A673 (cell line): ENCODE measurements around the gene TEX22. TPM values are rescaled to one million over a fixed set of nuclear protein-coding genes. Genes with fewer than 3 reads are reported as not detected.
A peak's percentile ranks its signal among the peaks of the same experiment; 100 is the strongest.

Experiments
- BruUV-seq: library from RNA; stranded (reverse); fragments of 400-500 nt; replicated peaks from 2 replicates; lab custom pipeline; 2021; lab: Mats Ljungman, UMichigan
- CTCF ChIA-PET: fragments of 300-600 bp; sonication (Branson Sonifier 250); formaldehyde crosslinking; loops from one replicate; lab custom pipeline; 2022; ENCODE audit warnings: antibody characterized with exemption; lab: Charles Lee
- POLR2A ChIA-PET: fragments of 300-600 bp; sonication (Branson Sonifier 250); formaldehyde crosslinking; loops from one replicate; lab custom pipeline; 2022; ENCODE audit warnings: antibody characterized with exemption; ENCODE audit not compliant: low non-redundant PET; lab: Charles Lee
- DNase-seq: peaks from one replicate; pipeline ENCODE4 v3.0.0-alpha.2; 2015; ENCODE audit warnings: low spot score
- H3K27ac ChIP-seq: fragments of 200-600 bp; sonication (generic); 2 replicates; pipeline ENCODE4 v1.5.1; 2016; ENCODE audit warnings: mixed run types, low read depth, mild to moderate bottlenecking, mixed read lengths, antibody characterized with exemption, low read length; ENCODE audit not compliant: poor library complexity, severe bottlenecking
- H3K27me3 ChIP-seq: fragments of 200-600 bp; sonication (generic); replicated peaks from 2 replicates; pipeline ENCODE4 v1.6.1; 2017; ENCODE audit warnings: mixed run types, low read depth, mild to moderate bottlenecking, mixed read lengths, antibody characterized with exemption, low read length; ENCODE audit not compliant: insufficient read depth, poor library complexity
- H3K36me3 ChIP-seq: fragments of 200-600 bp; sonication (generic); 2 replicates; pipeline ENCODE4 v1.6.1; 2016; ENCODE audit warnings: mixed run types, mild to moderate bottlenecking, mixed read lengths, antibody characterized with exemption, low read length; ENCODE audit not compliant: insufficient read depth, poor library complexity, severe bottlenecking
- H3K4me1 ChIP-seq: fragments of 200-600 bp; sonication (generic); 2 replicates; pipeline ENCODE4 v1.6.1; 2017; ENCODE audit warnings: mixed run types, mild to moderate bottlenecking, mixed read lengths, antibody characterized with exemption, low read length; ENCODE audit not compliant: insufficient read depth, poor library complexity, severe bottlenecking
- H3K4me3 ChIP-seq: fragments of 200-600 bp; sonication (generic); 2 replicates; pipeline ENCODE4 v1.5.1; 2016; ENCODE audit warnings: low read depth, mixed run types, mild to moderate bottlenecking, mixed read lengths, low read length; ENCODE audit not compliant: poor library complexity, severe bottlenecking
- H3K9me3 ChIP-seq: fragments of 200-600 bp; sonication (generic); 2 replicates; pipeline ENCODE4 v1.6.1; 2016; ENCODE audit warnings: mixed run types, low read depth, mild to moderate bottlenecking, mixed read lengths, antibody characterized with exemption, low read length; ENCODE audit not compliant: poor library complexity, severe bottlenecking
- EZH2 ChIP-seq: fragments of 200-600 bp; sonication (generic); IDR thresholded peaks from 2 replicates; pipeline ENCODE4 v1.6.1; 2017; ENCODE audit warnings: borderline replicate concordance, low read depth, mild to moderate bottlenecking, mixed read lengths, antibody characterized with exemption, low read length; ENCODE audit not compliant: poor library complexity, severe bottlenecking
- intact Hi-C: fragments of 100-400 bp; cut with micrococcal nuclease; formaldehyde crosslinking; loops from one replicate; pipeline ENCODE4 v1.10.0; 2022; ENCODE audit not compliant: unreplicated experiment
- total RNA-seq: library from RNA; stranded (reverse); gene quantifications from 2 replicates; pipeline ENCODE4 v1.2.3, GENCODE V29; 2021
- TF ChIP-seq, protein P1 (sequence below): fragments of 300-800, 200-600 bp; sonication (generic); conservative IDR thresholded peaks from 2 replicates; pipeline ENCODE4 v1.5.1; 2017; ENCODE audit warnings: low read depth, mild to moderate bottlenecking, antibody characterized with exemption, low read length, moderate library complexity, mixed read lengths

TEX22 gene
- total RNA-seq, 1 experiment from 2014 or later, result 2.7 TPM

GRCh38 chr14:105455766-105456660 lies 57.7 kb downstream of the TEX22 start:
- TF ChIP-seq, protein P1, sequence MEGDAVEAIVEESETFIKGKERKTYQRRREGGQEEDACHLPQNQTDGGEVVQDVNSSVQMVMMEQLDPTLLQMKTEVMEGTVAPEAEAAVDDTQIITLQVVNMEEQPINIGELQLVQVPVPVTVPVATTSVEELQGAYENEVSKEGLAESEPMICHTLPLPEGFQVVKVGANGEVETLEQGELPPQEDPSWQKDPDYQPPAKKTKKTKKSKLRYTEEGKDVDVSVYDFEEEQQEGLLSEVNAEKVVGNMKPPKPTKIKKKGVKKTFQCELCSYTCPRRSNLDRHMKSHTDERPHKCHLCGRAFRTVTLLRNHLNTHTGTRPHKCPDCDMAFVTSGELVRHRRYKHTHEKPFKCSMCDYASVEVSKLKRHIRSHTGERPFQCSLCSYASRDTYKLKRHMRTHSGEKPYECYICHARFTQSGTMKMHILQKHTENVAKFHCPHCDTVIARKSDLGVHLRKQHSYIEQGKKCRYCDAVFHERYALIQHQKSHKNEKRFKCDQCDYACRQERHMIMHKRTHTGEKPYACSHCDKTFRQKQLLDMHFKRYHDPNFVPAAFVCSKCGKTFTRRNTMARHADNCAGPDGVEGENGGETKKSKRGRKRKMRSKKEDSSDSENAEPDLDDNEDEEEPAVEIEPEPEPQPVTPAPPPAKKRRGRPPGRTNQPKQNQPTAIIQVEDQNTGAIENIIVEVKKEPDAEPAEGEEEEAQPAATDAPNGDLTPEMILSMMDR, result no peak
- no peak for TF ChIP-seq EZH2
- no TSS peak for BruUV-seq

DNA sequence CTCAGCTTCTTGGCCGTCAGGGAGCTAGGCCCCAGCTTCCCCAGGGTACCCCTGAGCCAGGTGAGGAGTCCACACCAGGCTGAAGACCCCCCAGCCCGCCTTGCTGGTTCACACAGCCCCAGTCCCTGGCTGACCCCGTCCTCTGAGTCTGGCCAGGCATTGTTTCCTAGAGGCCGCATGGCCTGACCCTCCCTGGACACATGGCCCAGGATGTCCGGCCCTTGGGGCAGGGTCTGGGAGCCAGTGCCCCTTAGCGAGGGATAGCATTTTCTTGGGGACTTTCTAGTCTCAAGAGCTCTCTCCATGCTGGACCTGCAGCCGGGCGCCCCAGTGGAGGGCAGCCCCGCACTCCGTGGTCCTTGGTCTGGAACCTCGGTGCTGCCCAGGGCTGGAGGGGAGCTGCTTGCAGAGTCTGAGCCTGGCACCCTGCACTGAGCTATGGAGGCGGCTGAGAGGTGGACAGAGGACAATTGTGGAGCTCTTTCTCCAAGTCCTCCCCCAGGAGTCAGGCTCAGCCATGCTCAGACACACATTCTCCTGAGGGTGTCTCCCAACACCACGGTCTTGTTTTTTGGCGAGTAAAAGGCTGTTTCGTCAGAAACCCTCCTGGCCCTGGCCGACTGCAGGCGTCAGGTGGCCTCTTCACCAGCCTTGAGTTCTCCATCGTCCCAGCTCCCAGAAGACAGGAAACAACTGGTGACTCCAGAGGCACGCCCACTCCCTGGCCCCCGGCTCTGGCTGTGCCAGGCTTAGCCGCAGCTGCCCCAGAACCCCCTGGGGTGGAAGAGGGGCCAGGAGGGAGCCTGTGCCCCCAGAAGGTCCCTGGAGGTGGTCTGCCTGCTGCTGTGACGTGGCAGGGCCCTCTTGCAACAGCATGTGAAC lies 58.6 kb downstream of the TEX22 start:
- ChIA-PET CTCF (interaction anchor here (0.7 kb wide), 1 partner anchor 33 kb away, joined by 4 read pairs; no protein-coding TSS in a partner anchor), POLR2A (no interaction called here)
- Histone ChIP-seq H3K9me3 (no peaks in the 10 kb centered on the region), H3K4me3 (no peak overlapping the region), H3K36me3 (peaks cover 64% of the 10 kb centered on the region), H3K27ac (peak overlapping the region; percentile 23), H3K27me3 (no peaks in the 10 kb centered on the region), H3K4me1 (no peaks in the 10 kb centered on the region)
- TF ChIP-seq, protein P1, result no peak
- TF ChIP-seq EZH2, result no peak
- intact Hi-C loops, result no loop called here
- BruUV-seq, result no TSS peak
- no peak for DNase-seq

More at GRCh38 chr14:105455766-105456660, 57.7 kb downstream of the TEX22 start:
- intact Hi-C loops, result no loop called here
- Histone ChIP-seq H3K27me3 (no peaks in the 10 kb centered on the region), H3K27ac (no peak overlapping the region), H3K9me3 (no peaks in the 10 kb centered on the region), H3K36me3 (peaks cover 61% of the 10 kb centered on the region), H3K4me1 (no peaks in the 10 kb centered on the region), H3K4me3 (no peak overlapping the region)
- CTCF ChIA-PET, result no interaction called here
- no peak for DNase-seq
- POLR2A ChIA-PET, result no interaction called here

- POLR2A ChIA-PET, result no interaction called here
- H3K4me3 ChIP-seq, result no peak overlapping the region
- no peak for DNase-seq
- no peaks in the 10 kb centered on the region for H3K9me3 ChIP-seq
- peaks cover 56% of the 10 kb centered on the region for H3K36me3 ChIP-seq
- CTCF ChIA-PET, result no interaction called here
- no peaks in the 10 kb centered on the region for H3K4me1 ChIP-seq
- TF ChIP-seq, protein P1, result no peak
- TF ChIP-seq EZH2, result no peak
- H3K27me3 ChIP-seq, result no peaks in the 10 kb centered on the region
- no TSS peak for BruUV-seq
- intact Hi-C loops, result no loop called here
- H3K27ac ChIP-seq, result no peak overlapping the region
These were observed 59.7 kb downstream of the TEX22 start for GRCh38 chr14:105458010-105458409.
